NCI-H1436 (cell line): Measurements from ENCODE around the gene ACOT7.

Experiments
- DNase-seq: peaks from one replicate; lab custom pipeline; 2025; lab: John Stamatoyannopoulos, UW

The ACOT7 gene

GRCh38 chr1:6248932-6249738 lies 144.4 kb downstream of the ACOT7 start:
- DNase-seq: no peak

GRCh38 chr1:6248161-6248776 lies 145.3 kb downstream of the ACOT7 start:
- DNase-seq: no peak

- DNase-seq: no peak
These were observed 145.9 kb downstream of the ACOT7 start for GRCh38 chr1:6247651-6248050.

- DNase-seq: peak; percentile 77
These were observed 146.8 kb downstream of the ACOT7 start for GRCh38 chr1:6246497-6247467.

GRCh38 chr1:6245869-6246496 lies 147.6 kb downstream of the ACOT7 start:
- peak; percentile 69 for DNase-seq

GRCh38 chr1:6245086-6245868 lies 148.3 kb downstream of the ACOT7 start:
- DNase-seq: peak; percentile 78

GRCh38 chr1:6244401-6245049 lies 149.0 kb downstream of the ACOT7 start:
- DNase-seq: no peak

- no peak for DNase-seq
These were observed 149.6 kb downstream of the ACOT7 start, which contains the start of gene HES3 for GRCh38 chr1:6243993-6244392. TSS of gene HES3 (plus strand) at chr1:6244179. CDS start at chr1:6244366, 187 bp downstream.

- no peak for DNase-seq
These were observed 150.3 kb downstream of the ACOT7 start for GRCh38 chr1:6243053-6243834.

GRCh38 chr1:6241887-6242740 lies 151.5 kb downstream of the ACOT7 start:
- no peak for DNase-seq

- no peak for DNase-seq
These were observed 152.3 kb downstream of the ACOT7 start for GRCh38 chr1:6241107-6241886.

- peak; percentile 15 for DNase-seq
These were observed 153.4 kb downstream of the ACOT7 start for GRCh38 chr1:6239950-6240768.

- no peak for DNase-seq
These were observed 154.3 kb downstream of the ACOT7 start for GRCh38 chr1:6239213-6239752.

GRCh38 chr1:6237093-6237492 lies 156.5 kb downstream of the ACOT7 start:
- no peak for DNase-seq

- no peak for DNase-seq
These were observed 158.3 kb downstream of the ACOT7 start for GRCh38 chr1:6235296-6235677.

GRCh38 chr1:6234502-6235295 lies 158.9 kb downstream of the ACOT7 start:
- no peak for DNase-seq
